DOHH2 (cell line): ENCODE results near the gene GUCA1A.

Experiments
- EZH2phosphoT487 ChIP-seq: fragments of 200-600 bp; sonication (generic); IDR thresholded peaks from 2 replicates; pipeline ENCODE4 v1.6.1; 2017; ENCODE audit warnings: borderline replicate concordance, mild to moderate bottlenecking, antibody characterized with exemption, low read length, moderate library complexity, mixed read lengths
- TF ChIP-seq, protein P1 (sequence below): fragments of 200-600 bp; sonication (generic); IDR thresholded peaks from one replicate; pipeline ENCODE4 v1.5.1; 2014; ENCODE audit warnings: antibody characterized with exemption, mild to moderate bottlenecking, low read depth, low read length; ENCODE audit not compliant: poor library complexity, severe bottlenecking

DNA sequence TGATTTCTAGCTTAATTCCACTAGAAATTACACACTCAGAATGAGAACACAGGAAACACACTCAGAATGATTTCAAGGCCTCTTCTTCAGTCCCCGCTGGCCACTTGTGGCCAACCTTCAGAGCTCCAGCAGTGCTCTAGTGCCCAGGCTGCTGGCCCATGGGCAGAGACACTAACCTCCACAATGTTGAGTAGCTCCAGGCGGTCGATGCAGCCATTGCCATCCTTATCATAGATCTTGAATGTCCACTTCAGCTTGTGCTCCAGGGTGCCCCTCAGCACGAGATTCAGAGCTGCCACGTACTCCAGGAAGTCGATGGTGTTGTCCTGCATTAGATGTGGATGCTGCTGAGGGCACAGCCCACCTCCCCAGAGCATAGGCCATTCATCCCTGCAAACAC is 15.2 kb downstream of the GUCA1A start:
- TF ChIP-seq, protein P1, sequence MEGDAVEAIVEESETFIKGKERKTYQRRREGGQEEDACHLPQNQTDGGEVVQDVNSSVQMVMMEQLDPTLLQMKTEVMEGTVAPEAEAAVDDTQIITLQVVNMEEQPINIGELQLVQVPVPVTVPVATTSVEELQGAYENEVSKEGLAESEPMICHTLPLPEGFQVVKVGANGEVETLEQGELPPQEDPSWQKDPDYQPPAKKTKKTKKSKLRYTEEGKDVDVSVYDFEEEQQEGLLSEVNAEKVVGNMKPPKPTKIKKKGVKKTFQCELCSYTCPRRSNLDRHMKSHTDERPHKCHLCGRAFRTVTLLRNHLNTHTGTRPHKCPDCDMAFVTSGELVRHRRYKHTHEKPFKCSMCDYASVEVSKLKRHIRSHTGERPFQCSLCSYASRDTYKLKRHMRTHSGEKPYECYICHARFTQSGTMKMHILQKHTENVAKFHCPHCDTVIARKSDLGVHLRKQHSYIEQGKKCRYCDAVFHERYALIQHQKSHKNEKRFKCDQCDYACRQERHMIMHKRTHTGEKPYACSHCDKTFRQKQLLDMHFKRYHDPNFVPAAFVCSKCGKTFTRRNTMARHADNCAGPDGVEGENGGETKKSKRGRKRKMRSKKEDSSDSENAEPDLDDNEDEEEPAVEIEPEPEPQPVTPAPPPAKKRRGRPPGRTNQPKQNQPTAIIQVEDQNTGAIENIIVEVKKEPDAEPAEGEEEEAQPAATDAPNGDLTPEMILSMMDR, result no peak
- TF ChIP-seq EZH2phosphoT487, result no peak
